VCaP (cell line): ENCODE results near the gene DPM1.
A peak's percentile ranks its signal among the peaks of the same experiment; 100 is the strongest.

ENCODE experiments used
- H3K27ac ChIP-seq: fragments of 450-650 bp; 2 replicates; pipeline ENCODE4 v1.5.1; 2017
- TF ChIP-seq, protein P1 (sequence below): fragments of 450-650 bp; conservative IDR thresholded peaks from 2 replicates; pipeline ENCODE4 v1.5.1; 2017; ENCODE audit warnings: mild to moderate bottlenecking, moderate library complexity

Gene DPM1

DNA sequence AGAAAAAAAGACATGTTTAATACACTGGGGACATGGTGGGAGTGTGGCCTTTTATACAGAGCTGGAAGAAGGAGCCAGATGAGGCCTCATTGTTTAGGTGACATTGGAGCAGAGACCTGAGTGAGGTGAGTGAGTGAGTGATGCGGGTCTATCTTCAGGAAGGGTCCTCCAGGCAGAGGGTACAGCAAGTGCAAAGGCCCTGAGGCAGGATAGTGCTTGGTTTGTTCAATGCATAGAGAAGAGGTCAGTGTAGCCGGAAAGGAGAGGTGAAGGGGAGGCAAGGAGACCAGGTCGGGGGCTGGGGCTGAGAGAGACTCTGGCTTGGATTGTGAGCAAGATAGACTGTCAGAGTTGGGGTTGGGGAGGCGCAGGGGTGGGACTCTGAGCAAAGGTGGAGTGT is 41.0 kb upstream of the DPM1 start:
- TF ChIP-seq, protein P1, sequence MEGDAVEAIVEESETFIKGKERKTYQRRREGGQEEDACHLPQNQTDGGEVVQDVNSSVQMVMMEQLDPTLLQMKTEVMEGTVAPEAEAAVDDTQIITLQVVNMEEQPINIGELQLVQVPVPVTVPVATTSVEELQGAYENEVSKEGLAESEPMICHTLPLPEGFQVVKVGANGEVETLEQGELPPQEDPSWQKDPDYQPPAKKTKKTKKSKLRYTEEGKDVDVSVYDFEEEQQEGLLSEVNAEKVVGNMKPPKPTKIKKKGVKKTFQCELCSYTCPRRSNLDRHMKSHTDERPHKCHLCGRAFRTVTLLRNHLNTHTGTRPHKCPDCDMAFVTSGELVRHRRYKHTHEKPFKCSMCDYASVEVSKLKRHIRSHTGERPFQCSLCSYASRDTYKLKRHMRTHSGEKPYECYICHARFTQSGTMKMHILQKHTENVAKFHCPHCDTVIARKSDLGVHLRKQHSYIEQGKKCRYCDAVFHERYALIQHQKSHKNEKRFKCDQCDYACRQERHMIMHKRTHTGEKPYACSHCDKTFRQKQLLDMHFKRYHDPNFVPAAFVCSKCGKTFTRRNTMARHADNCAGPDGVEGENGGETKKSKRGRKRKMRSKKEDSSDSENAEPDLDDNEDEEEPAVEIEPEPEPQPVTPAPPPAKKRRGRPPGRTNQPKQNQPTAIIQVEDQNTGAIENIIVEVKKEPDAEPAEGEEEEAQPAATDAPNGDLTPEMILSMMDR, result no peak
- H3K27ac ChIP-seq, result no peak overlapping the region

DNA sequence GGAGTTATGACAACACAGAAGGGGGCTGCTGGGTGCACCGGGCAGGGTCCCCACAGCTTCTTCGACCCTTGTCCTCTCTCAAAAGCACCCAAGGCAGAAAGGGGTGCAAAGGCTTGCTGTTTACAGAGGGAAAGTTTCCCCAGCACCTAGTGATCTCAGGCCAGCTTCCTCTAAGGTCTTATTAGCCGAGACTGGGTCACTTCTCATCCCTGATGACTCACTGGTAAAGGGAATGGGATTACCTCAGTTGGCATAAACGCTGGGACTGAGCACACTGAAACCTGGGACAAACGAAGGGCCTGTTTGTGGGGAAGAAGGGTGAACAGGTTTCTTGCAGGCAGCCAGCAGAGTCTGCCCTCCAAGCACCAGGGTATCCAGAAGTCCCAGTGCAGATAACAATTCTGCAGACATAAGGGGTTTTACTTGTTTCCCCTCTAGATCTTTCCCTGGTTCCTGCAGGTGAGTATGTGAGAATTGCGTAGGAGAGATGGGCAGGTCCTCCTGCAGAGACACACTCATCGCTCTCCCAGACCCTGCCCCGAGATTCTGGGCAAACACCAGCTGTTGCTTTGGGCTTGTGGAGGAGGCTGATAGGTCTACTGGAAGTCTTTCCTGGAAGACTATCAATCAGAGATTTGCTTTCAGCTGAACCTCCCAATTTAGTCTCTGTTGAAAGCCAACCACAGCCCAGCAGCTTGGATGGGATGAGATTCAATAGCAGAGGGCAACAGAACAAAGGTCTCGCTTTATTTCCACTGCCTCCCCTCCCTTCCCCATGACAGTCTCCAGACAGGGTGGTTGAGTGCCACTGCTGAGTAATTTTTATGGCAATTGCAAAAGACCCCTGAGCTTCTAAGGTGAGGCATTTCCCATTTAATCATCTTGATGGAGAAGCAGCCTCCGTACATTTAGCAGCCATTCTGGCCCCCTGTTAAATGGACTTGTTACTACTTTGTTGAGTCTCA is 38.9 kb upstream of the DPM1 start:
- no peak overlapping the region for H3K27ac ChIP-seq
- TF ChIP-seq, protein P1, result no peak

DNA sequence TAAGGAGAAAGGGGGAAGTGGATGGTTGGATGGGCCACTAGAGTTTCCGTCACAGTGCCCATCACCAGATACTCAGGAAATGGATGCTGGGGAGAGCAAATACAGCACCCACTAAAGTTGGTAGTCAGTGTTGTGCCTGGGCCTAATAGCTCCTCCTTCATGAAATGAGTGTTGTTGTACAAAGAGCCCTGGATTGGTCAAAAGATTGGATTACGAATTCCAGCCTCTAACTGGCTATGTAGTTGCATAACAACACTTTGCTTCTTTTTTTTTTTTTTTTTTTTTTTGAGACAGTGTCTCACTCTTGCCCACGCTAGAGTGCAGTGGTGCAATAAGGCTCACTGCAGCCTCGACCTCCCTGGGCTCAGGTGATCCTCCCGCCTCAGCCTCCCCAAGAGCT is 37.2 kb upstream of the DPM1 start:
- no peak overlapping the region for H3K27ac ChIP-seq
- TF ChIP-seq, protein P1, result no peak

DNA sequence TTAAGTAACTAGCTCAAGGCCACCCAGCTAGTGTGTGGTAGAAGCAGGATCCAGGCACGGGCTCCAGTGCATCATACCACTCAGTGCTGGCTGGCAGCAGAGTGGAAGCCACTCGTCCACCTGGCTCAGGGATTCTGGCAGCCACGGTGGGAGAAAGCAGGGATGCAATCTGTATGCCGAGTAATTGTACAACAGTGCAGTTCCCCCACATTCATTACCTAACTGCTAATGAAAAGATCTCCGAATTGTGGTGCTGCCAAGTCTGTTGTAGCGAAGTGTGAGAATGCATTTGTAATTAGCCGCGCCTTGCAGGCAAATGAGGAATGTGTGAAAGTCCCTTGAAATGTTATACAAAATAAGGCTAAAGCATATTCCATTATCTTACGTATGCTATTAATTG is 35.5 kb upstream of the DPM1 start:
- TF ChIP-seq, protein P1, result no peak
- no peak overlapping the region for H3K27ac ChIP-seq

DNA sequence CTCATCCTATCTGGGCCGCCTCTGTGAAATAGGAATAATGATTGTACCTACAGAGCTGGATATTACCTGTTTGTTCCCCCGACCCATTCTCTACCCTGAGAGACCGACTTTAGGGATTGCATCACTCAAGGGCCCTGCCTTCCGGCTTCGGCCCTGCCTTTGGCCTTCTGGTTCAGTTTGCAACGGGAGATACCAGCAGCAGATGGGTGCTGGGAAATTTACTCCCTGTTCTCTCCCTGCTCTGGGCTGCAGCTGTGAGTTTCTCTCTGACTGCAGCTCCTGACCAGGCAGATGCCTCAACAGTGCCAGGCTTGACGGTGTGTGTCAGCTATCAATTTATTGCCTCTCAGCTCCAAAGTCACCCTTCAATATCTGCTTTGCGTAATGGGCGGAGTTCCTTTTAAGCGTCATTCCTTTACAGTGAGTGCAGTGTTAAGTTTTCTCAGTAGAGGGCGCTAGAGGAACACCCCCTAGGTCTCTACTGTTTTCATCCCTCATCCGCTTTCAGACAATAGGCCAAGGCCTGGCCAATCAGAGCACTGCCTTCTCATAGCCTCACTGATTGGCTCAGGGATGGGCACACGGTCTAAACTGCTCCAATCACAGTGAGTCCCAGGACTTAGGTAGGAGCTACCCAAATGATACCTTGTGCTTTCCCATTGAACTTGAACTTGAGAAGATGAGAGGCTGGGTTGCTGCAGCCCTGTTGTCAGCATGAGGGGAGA is 34.6 kb upstream of the DPM1 start:
- no peak overlapping the region for H3K27ac ChIP-seq
- TF ChIP-seq, protein P1, result peak; percentile 76

GRCh38 chr20:50992336-50992732 is 34.0 kb upstream of the DPM1 start:
- TF ChIP-seq, protein P1, result no peak
- no peak overlapping the region for H3K27ac ChIP-seq

DNA sequence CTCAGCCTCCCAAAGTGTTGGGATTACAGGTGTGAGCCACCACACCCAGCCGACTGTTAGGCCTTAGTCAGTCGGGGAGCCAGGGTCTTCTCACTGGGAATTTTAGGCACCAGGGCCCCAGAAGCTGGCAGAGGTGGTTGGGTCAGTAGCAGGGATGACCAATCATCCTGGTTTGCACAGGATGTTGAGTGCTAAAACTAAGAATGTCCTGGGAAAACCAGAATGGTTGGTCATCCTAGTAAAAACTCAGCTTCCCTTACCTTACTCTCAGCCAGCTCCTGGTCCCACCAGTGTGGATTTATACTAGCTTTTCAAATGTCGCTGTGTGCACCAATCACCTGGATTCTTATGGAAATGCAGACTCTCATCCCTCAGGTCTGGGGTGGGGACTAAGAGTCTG is 32.7 kb upstream of the DPM1 start:
- TF ChIP-seq, protein P1, result no peak
- no peak overlapping the region for H3K27ac ChIP-seq
